NB4 (cell line): ENCODE results near the gene UNC13C.

Experiments
- DNase-seq: peaks from one replicate; pipeline ENCODE4 v3.0.0; 2010; ENCODE audit warnings: low read depth
- H3K4me3 ChIP-seq: one replicate; pipeline ENCODE4 v1.5.1; 2011; ENCODE audit warnings: mild to moderate bottlenecking, low read depth, low read length, moderate library complexity
- MYC ChIP-seq: IDR thresholded peaks from 2 replicates; pipeline ENCODE4 v1.6.1; 2011; ENCODE audit warnings: low read depth, low read length
- POLR2A ChIP-seq: IDR thresholded peaks from 2 replicates; pipeline ENCODE4 v1.6.1; 2011; ENCODE audit warnings: mild to moderate bottlenecking; ENCODE audit not compliant: insufficient read length; ENCODE audit errors: extremely low read depth
- TF ChIP-seq, protein P1 (sequence below): IDR thresholded peaks from 2 replicates; pipeline ENCODE4 v1.6.1; 2011; ENCODE audit warnings: low read depth, low read length
- TF ChIP-seq, protein P2 (sequence below): IDR thresholded peaks from one replicate; pipeline ENCODE4 v1.5.1; 2012; ENCODE audit warnings: low read depth, low read length

The UNC13C gene

DNA sequence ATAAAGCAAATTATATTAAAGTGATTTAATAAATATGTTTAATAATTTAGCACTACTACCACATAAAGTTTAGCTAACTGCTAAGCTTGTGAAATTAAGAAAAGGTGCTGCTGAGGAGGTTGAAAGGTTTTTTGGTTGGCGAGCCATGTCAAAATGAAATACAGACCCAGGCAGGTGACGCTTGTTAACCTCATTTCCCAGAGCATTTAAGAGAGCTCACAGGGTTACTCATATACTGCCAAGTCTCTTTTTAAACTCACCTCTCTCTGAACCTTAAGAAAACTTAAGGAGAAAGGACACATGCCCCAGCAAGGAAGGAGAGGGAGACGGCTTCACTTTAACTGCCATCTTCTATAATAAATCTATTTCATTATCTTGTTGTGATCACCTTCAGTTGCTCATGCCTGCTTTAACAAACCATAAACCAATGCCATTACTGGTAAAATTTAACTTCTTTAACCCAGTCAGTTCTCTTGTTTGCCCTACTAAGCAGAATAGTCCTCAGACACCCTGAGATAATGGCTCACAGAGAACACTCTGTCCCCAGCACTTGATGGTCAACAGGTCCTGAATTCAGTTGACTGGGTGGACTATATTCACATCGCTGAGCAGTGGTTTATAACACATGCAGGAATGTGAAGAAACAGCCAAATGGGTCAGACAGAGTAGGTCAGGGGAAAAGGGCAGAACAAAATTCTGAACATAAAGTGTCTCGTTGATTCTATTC is 540.1 kb downstream of the UNC13C start:
- TF ChIP-seq, protein P1, sequence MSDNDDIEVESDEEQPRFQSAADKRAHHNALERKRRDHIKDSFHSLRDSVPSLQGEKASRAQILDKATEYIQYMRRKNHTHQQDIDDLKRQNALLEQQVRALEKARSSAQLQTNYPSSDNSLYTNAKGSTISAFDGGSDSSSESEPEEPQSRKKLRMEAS: no peak
- TF ChIP-seq, protein P2, sequence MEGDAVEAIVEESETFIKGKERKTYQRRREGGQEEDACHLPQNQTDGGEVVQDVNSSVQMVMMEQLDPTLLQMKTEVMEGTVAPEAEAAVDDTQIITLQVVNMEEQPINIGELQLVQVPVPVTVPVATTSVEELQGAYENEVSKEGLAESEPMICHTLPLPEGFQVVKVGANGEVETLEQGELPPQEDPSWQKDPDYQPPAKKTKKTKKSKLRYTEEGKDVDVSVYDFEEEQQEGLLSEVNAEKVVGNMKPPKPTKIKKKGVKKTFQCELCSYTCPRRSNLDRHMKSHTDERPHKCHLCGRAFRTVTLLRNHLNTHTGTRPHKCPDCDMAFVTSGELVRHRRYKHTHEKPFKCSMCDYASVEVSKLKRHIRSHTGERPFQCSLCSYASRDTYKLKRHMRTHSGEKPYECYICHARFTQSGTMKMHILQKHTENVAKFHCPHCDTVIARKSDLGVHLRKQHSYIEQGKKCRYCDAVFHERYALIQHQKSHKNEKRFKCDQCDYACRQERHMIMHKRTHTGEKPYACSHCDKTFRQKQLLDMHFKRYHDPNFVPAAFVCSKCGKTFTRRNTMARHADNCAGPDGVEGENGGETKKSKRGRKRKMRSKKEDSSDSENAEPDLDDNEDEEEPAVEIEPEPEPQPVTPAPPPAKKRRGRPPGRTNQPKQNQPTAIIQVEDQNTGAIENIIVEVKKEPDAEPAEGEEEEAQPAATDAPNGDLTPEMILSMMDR: no peak
- no peak for TF ChIP-seq POLR2A
- TF ChIP-seq MYC: no peak
- no peak overlapping the region for H3K4me3 ChIP-seq
- no peak for DNase-seq

DNA sequence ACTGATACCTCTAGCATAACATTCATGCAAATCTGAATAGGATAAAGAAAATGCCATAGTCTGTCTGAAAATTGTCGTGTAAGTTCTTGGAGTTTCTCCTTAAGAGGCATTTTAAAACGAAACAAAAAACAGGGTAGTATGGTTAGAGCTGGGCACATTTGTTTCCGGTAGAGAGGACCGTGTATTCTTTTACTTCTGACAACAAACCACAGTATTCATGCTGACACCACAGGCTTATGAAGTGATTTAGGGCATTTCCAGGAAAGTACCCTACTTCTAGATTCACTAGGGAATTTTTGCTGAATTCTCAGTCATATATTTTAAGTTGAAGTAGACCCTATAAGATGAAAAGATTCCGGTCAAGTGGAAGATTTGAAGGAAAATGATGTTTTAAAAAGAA is 541.3 kb downstream of the UNC13C start:
- DNase-seq: no peak
- TF ChIP-seq, protein P1: no peak
- no peak for TF ChIP-seq MYC
- no peak for TF ChIP-seq POLR2A
- TF ChIP-seq, protein P2: no peak
- H3K4me3 ChIP-seq: no peak overlapping the region

DNA sequence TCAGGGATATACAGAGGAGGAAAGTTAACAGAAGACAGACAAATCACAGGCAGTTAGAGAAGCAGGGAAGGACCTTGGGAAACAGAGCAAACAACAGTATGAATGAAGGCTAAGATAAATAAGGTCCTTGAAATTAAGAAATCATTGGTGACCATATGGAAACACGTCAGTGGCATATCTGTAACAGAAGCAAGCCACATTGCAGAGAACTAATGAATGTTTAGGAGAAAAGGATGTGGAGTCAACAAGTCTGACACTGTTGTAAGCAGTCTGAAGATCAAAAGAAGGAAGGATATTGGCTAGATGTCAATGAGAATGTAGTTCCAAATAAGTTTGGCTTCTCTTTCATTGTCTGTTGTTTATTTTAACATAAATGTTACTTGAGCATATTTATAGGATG is 542.4 kb downstream of the UNC13C start:
- H3K4me3 ChIP-seq: no peak overlapping the region
- TF ChIP-seq POLR2A (no peak), MYC (no peak)
- TF ChIP-seq, protein P2: no peak
- TF ChIP-seq, protein P1: no peak
- no peak for DNase-seq

DNA sequence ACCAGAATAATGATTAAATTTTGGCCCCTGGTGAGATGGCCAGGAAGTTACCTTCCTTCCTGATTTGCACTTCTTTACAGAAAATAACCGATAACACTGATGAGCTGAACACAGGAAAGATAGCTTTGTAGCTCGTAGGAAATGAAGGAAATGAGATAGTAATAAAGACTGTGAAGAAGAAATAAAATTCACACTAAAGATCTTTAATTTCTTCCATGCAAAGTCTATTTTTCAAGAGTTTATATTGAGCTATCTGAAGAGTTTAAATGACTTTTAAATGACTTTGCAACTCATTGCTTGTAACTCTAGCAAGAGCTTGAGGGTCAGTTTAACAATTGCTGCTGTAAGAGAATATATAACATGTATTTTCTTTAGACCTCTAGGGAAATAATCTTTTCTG is 543.0 kb downstream of the UNC13C start:
- TF ChIP-seq, protein P1: no peak
- TF ChIP-seq, protein P2: no peak
- TF ChIP-seq POLR2A (no peak), MYC (no peak)
- H3K4me3 ChIP-seq: no peak overlapping the region
- no peak for DNase-seq

DNA sequence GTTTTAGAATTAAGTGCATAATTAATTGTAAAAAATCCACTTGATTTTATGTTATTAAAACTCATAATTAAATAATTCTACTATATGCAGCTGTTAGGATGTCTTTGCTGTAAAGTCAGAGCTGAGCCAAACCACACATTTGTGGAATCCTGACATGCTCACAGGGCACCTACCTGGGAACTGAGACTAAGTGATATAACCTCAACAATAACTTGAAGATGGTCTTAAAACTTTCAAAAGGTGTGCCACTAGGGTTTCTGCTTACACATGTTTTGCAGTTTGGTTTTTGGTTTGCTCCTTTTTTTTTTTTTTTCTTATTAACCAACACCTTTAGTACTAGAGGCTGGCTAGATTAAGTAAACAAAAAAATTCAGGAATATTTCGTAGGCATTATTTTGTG is 549.8 kb downstream of the UNC13C start:
- no peak overlapping the region for H3K4me3 ChIP-seq
- DNase-seq: no peak
- TF ChIP-seq, protein P2: no peak
- TF ChIP-seq, protein P1: no peak
- no peak for TF ChIP-seq MYC
- no peak for TF ChIP-seq POLR2A
